GM12864 (cell line): ENCODE measurements around the gene BEND5.

Source experiments
- DNase-seq: peaks from one replicate; pipeline ENCODE4 v3.0.0-alpha.2; 2011; ENCODE audit warnings: low read depth
- H3K4me3 ChIP-seq: 2 replicates; pipeline ENCODE4 v1.5.1; 2011; ENCODE audit warnings: mild to moderate bottlenecking, low read depth, low read length, control low read depth
- TF ChIP-seq, protein P1 (sequence below): IDR thresholded peaks from 2 replicates; pipeline ENCODE4 v1.5.1; 2011; ENCODE audit warnings: low read depth, mild to moderate bottlenecking, moderate library complexity, low read length, control low read depth, inconsistent platforms; ENCODE audit errors: missing control alignments

The BEND5 gene

DNA sequence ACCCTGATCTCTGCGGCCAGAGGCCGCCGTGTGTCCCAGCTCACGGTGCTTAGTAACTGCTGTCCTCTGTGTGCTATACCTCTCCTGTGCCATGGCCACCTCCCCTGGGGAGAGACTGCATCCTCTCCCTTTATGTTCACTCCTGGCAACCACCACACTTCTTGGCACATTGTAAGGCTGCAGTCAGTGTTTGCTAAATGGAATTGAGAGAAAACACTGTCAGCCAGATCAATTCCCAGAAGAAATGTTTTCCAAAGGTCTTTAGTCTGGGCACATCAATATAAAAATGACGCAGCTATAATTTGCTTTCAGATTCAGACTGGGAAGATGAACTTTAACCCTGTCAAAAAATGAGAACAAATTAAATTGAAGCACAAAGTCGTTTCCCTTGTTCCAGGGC, 96.8 kb downstream of the BEND5 start:
- DNase-seq: no peak
- TF ChIP-seq, protein P1, sequence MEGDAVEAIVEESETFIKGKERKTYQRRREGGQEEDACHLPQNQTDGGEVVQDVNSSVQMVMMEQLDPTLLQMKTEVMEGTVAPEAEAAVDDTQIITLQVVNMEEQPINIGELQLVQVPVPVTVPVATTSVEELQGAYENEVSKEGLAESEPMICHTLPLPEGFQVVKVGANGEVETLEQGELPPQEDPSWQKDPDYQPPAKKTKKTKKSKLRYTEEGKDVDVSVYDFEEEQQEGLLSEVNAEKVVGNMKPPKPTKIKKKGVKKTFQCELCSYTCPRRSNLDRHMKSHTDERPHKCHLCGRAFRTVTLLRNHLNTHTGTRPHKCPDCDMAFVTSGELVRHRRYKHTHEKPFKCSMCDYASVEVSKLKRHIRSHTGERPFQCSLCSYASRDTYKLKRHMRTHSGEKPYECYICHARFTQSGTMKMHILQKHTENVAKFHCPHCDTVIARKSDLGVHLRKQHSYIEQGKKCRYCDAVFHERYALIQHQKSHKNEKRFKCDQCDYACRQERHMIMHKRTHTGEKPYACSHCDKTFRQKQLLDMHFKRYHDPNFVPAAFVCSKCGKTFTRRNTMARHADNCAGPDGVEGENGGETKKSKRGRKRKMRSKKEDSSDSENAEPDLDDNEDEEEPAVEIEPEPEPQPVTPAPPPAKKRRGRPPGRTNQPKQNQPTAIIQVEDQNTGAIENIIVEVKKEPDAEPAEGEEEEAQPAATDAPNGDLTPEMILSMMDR: no peak
- H3K4me3 ChIP-seq: no peak overlapping the region

DNA sequence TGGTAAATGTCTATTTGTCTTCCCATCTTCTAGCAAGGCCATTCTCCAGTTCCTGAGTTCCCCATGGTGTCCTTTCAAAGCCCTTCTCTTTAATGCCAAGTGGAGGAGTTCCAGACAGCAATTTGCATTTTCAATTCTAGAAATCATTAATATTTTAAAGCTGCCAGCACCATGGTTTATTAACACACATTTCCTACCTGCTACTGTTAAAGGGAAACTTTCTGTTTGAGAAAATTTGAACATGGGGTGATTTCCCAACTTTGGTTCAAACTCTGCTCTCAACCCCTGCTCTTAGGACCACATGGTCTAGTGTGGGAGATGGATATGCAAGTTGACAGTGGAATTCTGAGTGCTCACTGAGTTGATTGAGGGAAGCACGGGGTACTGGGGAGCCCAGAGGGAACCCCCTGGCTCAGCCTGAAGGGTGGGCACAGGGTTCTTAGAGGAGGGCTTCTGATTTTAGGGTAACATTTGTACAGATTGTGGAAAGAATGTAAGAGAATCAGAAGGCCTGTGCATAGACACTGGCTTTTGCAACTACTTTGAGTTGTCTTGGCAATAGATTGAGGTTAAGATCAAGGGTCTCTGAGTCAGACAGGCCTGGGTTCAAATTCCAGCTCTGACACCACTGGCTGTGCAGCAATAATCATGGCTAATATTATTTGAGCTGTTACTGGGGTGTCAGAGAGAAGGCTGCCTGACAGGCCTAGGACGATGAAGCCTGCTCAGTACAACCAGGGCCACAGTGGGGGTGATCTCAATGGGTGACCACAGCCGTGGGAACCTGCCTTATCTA, 97.8 kb downstream of the BEND5 start:
- H3K4me3 ChIP-seq: no peak overlapping the region
- no peak for DNase-seq
- TF ChIP-seq, protein P1: no peak
